Mesodermal cell (in vitro differentiated cells): ENCODE data around the gene CTNNBL1.
A peak's percentile ranks its signal among the peaks of the same experiment; 100 is the strongest.
"Not testable (repeated sequence)": the region's sequence is repeated elsewhere in the genome, so short reads cannot be mapped to it uniquely, and the experiment has no call there.

Source experiments
- H3K27ac ChIP-seq: 2 replicates; pipeline ENCODE4 v1.7.0; 2013; ENCODE audit warnings: mild to moderate bottlenecking, low read depth, low read length, moderate library complexity; ENCODE audit not compliant: severe bottlenecking
- H3K36me3 ChIP-seq: 2 replicates; pipeline ENCODE4 v1.7.1; 2013; ENCODE audit warnings: mild to moderate bottlenecking, low read length, moderate library complexity; ENCODE audit not compliant: control insufficient read depth, insufficient read depth
- H3K4me1 ChIP-seq: one replicate; pipeline ENCODE4 v1.7.1; 2013; ENCODE audit warnings: mild to moderate bottlenecking, low read length; ENCODE audit not compliant: insufficient read depth, control insufficient read depth, poor library complexity, severe bottlenecking
- H3K4me3 ChIP-seq: 2 replicates; pipeline ENCODE4 v1.7.0; 2013; ENCODE audit warnings: low read length, control low read depth, mild to moderate bottlenecking; ENCODE audit not compliant: insufficient read depth, poor library complexity, severe bottlenecking; ENCODE audit errors: extremely low read depth
- H3K9me3 ChIP-seq: 2 replicates; pipeline ENCODE4 v1.7.1; 2013; ENCODE audit warnings: mild to moderate bottlenecking, low read length, moderate library complexity; ENCODE audit not compliant: control insufficient read depth
- WGBS, 2 experiments: methylation state at CpG; one replicate each; pipeline ENCODE4 v1.1.5; 2013; ENCODE audit warnings: missing lambda C conversion rate in 2 of 2; ENCODE audit not compliant: insufficient coverage in 2 of 2; 5-methylcytosine and 5-hydroxymethylcytosine counted together

CTNNBL1 gene

GRCh38 chr20:37711994-37712964 lies 18.4 kb downstream of the CTNNBL1 start:
- Histone ChIP-seq H3K4me1 (peaks cover 3% of the 10 kb centered on the region), H3K27ac (peak overlapping the region; percentile 96), H3K36me3 (no peaks in the 10 kb centered on the region), H3K9me3 (peaks cover 1% of the 10 kb centered on the region), H3K4me3 (no peak overlapping the region)
- WGBS, 2 experiments = 88 to 92% methylated on average over 6 to 8 of the region's 9 CpGs

GRCh38 chr20:37713396-37713795 lies 19.6 kb downstream of the CTNNBL1 start:
- Histone ChIP-seq H3K27ac (no peak overlapping the region), H3K36me3 (no peaks in the 10 kb centered on the region), H3K4me3 (no peak overlapping the region), H3K9me3 (no peaks in the 10 kb centered on the region), H3K4me1 (peaks cover 3% of the 10 kb centered on the region)
- 94 to 100% methylated on average over 1 to 3 of the region's 4 CpGs for WGBS, 2 experiments

- Histone ChIP-seq H3K27ac (no peak overlapping the region), H3K9me3 (no peaks in the 10 kb centered on the region), H3K36me3 (no peaks in the 10 kb centered on the region), H3K4me1 (peaks cover 3% of the 10 kb centered on the region), H3K4me3 (no peak overlapping the region)
- 88 to 94% methylated on average over 4 to 8 of the region's 10 CpGs for WGBS, 2 experiments
Measured at GRCh38 chr20:37714978-37715672, 21.3 kb downstream of the CTNNBL1 start.

- H3K4me1 ChIP-seq = no peaks in the 10 kb centered on the region
- H3K4me3 ChIP-seq = no peak overlapping the region
- H3K27ac ChIP-seq = no peak overlapping the region
- no peaks in the 10 kb centered on the region for H3K36me3 ChIP-seq
- WGBS, 2 experiments = 100% methylated on average over 1 of the region's 1 CpG; no CpG with 5 or more reads in 1 of the 2 experiments
- H3K9me3 ChIP-seq = no peaks in the 10 kb centered on the region
Measured at GRCh38 chr20:37721751-37722150, 27.9 kb downstream of the CTNNBL1 start.

GRCh38 chr20:37722312-37722711 lies 28.5 kb downstream of the CTNNBL1 start:
- H3K4me1 ChIP-seq, H3K4me3 ChIP-seq, H3K36me3 ChIP-seq, H3K9me3 ChIP-seq, H3K27ac ChIP-seq: not testable (repeated sequence)
- WGBS, 2 experiments = 80% methylated on average over 1 of the region's 4 CpGs; no CpG with 5 or more reads in 1 of the 2 experiments

- no peak overlapping the region for H3K27ac ChIP-seq
- no peak overlapping the region for H3K4me3 ChIP-seq
- no peaks in the 10 kb centered on the region for H3K4me1 ChIP-seq
- H3K9me3 ChIP-seq = no peaks in the 10 kb centered on the region
- H3K36me3 ChIP-seq = no peaks in the 10 kb centered on the region
Measured at GRCh38 chr20:37723668-37724067, 29.8 kb downstream of the CTNNBL1 start.

GRCh38 chr20:37725165-37725564 lies 31.3 kb downstream of the CTNNBL1 start:
- Histone ChIP-seq H3K27ac (no peak overlapping the region), H3K4me3 (no peak overlapping the region), H3K4me1 (no peaks in the 10 kb centered on the region), H3K9me3 (no peaks in the 10 kb centered on the region), H3K36me3 (peaks cover 3% of the 10 kb centered on the region)
- WGBS, 2 experiments = 96 to 100% methylated on average over 4 to 5 of the region's 7 CpGs

- no peaks in the 10 kb centered on the region for H3K4me1 ChIP-seq
- no peak overlapping the region for H3K27ac ChIP-seq
- H3K9me3 ChIP-seq = no peaks in the 10 kb centered on the region
- H3K4me3 ChIP-seq = no peak overlapping the region
- WGBS, 2 experiments = 92 to 95% methylated on average over 3 of the region's 5 CpGs
- H3K36me3 ChIP-seq = peaks cover 3% of the 10 kb centered on the region
Measured at GRCh38 chr20:37725855-37726254, 32.0 kb downstream of the CTNNBL1 start.

GRCh38 chr20:37726321-37726720 lies 32.5 kb downstream of the CTNNBL1 start:
- Histone ChIP-seq H3K4me3 (no peak overlapping the region), H3K4me1 (no peaks in the 10 kb centered on the region), H3K36me3 (peaks cover 3% of the 10 kb centered on the region), H3K27ac (peak overlapping the region; percentile 29), H3K9me3 (no peaks in the 10 kb centered on the region)

GRCh38 chr20:37726971-37727956 lies 33.4 kb downstream of the CTNNBL1 start:
- Histone ChIP-seq H3K4me3 (no peak overlapping the region), H3K27ac (peak overlapping the region; percentile 69), H3K4me1 (no peaks in the 10 kb centered on the region), H3K36me3 (peaks cover 8% of the 10 kb centered on the region), H3K9me3 (no peaks in the 10 kb centered on the region)
- 60% methylated on average over 1 of the region's 7 CpGs; no CpG with 5 or more reads in 1 of the 2 experiments for WGBS, 2 experiments
